ENCODE measurements around the gene RPRM.

GRCh38 chr2:153476816-153477635 is 1.5 kb downstream of the RPRM start:
- TF ChIP-seq CTCF (conservative IDR thresholded peaks at IDR 0.05) (no peak), ZFX (IDR thresholded peaks at IDR 0.05) (no peak)

All from C4-2B (cell line).